PC-3 (cell line): ENCODE data around the gene GOT2. TPM values are rescaled to one million over a fixed set of nuclear protein-coding genes. Genes with fewer than 3 reads are reported as not detected.

ENCODE experiments used
- ATAC-seq: fragments of 200-7000 bp; cut with Tn5 transposase; 2 replicates; pipeline ENCODE4 v1.9.1; 2020; ENCODE audit warnings: mild to moderate bottlenecking, moderate library complexity
- BruUV-seq: library from RNA; stranded (reverse); fragments of 400-500 nt; replicated peaks from 2 replicates; lab custom pipeline; 2021; lab: Mats Ljungman, UMichigan
- CTCF ChIA-PET: fragments of 300-600 bp; sonication (Branson Sonifier 250); formaldehyde crosslinking; loops from one replicate; lab custom pipeline; 2022; ENCODE audit warnings: antibody characterized with exemption; lab: Charles Lee
- POLR2A ChIA-PET: fragments of 300-600 bp; sonication (Branson Sonifier 250); formaldehyde crosslinking; loops from one replicate; lab custom pipeline; 2022; ENCODE audit warnings: antibody characterized with exemption; ENCODE audit not compliant: unreplicated experiment; lab: Charles Lee
- DNase-seq: peaks from one replicate; pipeline ENCODE4 v3.0.0-alpha.2; 2015
- H2AFZ ChIP-seq: fragments of 300-600 bp; sonication (generic); 2 replicates; pipeline ENCODE4 v1.6.0; 2016; ENCODE audit warnings: antibody characterized with exemption, low read length
- H3F3A ChIP-seq: fragments of 300-600 bp; sonication (generic); one replicate; pipeline ENCODE4 v1.6.0; 2017; ENCODE audit warnings: antibody characterized with exemption, low read length, control low read depth, mild to moderate bottlenecking; ENCODE audit not compliant: unreplicated experiment
- H3K27ac ChIP-seq: fragments of 300-600 bp; sonication (generic); 2 replicates; pipeline ENCODE4 v1.5.1; 2016; ENCODE audit warnings: mild to moderate bottlenecking, low read length
- H3K27me3 ChIP-seq: fragments of 300-600 bp; sonication (generic); 2 replicates; pipeline ENCODE4 v1.6.1; 2016; ENCODE audit warnings: low read length, mixed read lengths
- H3K36me3 ChIP-seq: fragments of 300-600 bp; sonication (generic); 2 replicates; pipeline ENCODE4 v1.6.1; 2016; ENCODE audit warnings: low read depth, mixed run types, low read length, mixed read lengths
- H3K4me1 ChIP-seq: fragments of 300-600 bp; sonication (generic); 2 replicates; pipeline ENCODE4 v1.5.1; 2016; ENCODE audit warnings: low read length; ENCODE audit not compliant: insufficient read depth
- H3K4me2 ChIP-seq: fragments of 300-600 bp; sonication (generic); 2 replicates; pipeline ENCODE4 v1.6.0; 2016; ENCODE audit warnings: low read length
- H3K4me3 ChIP-seq: fragments of 300-600 bp; sonication (generic); 2 replicates; pipeline ENCODE4 v1.5.1; 2016; ENCODE audit warnings: mild to moderate bottlenecking, low read length, mixed read lengths
- H3K79me2 ChIP-seq: fragments of 300-600 bp; sonication (generic); 2 replicates; pipeline ENCODE4 v1.6.1; 2017; ENCODE audit warnings: low read length, mixed read lengths
- H3K9ac ChIP-seq: fragments of 300-600 bp; sonication (generic); 2 replicates; pipeline ENCODE4 v1.6.0; 2016; ENCODE audit warnings: mild to moderate bottlenecking, low read length
- H3K9me2 ChIP-seq: fragments of 300-600 bp; sonication (generic); replicated peaks from 2 replicates; pipeline ENCODE4 v1.6.1; 2016; ENCODE audit warnings: mixed run types, low read length, mixed read lengths
- H3K9me3 ChIP-seq: fragments of 300-600 bp; sonication (generic); 2 replicates; pipeline ENCODE4 v1.6.1; 2016; ENCODE audit warnings: low read length, mixed read lengths
- H4K20me1 ChIP-seq: fragments of 300-600 bp; sonication (generic); 2 replicates; pipeline ENCODE4 v1.6.1; 2016; ENCODE audit warnings: low read length, mixed read lengths
- CTCF ChIP-seq: fragments of 300-600 bp; sonication (generic); conservative IDR thresholded peaks from 2 replicates; pipeline ENCODE4 v1.5.1; 2017; ENCODE audit warnings: antibody characterized with exemption, low read depth, mild to moderate bottlenecking, low read length
- EZH2 ChIP-seq: fragments of 300-600 bp; sonication (generic); IDR thresholded peaks from one replicate; pipeline ENCODE4 v1.6.1; 2017; ENCODE audit warnings: antibody characterized with exemption, mild to moderate bottlenecking, low read length; ENCODE audit not compliant: unreplicated experiment
- EZH2phosphoT487 ChIP-seq: fragments of 300-600 bp; sonication (generic); IDR thresholded peaks from 2 replicates; pipeline ENCODE4 v1.6.1; 2018; ENCODE audit warnings: mild to moderate bottlenecking, antibody characterized with exemption, low read length, borderline replicate concordance
- intact Hi-C: fragments of 100-400 bp; cut with micrococcal nuclease; formaldehyde crosslinking; loops from 2 replicates; pipeline ENCODE4 v1.9.0; 2023
- total RNA-seq: library from RNA; depleted of rRNA; stranded (reverse); fragments of >200 nt; gene quantifications from 2 replicates; pipeline ENCODE4 v1.2.3, GENCODE V29; 2014

Gene GOT2
- total RNA-seq, 1 experiment from 2014 or later, result 83.6 TPM

- no peak for TF ChIP-seq EZH2
- TF ChIP-seq CTCF, result no peak
- TF ChIP-seq EZH2phosphoT487, result no peak
- intact Hi-C loops, result no loop called here
- Histone ChIP-seq H3K79me2 (no peaks in the 10 kb centered on the region), H3K4me2 (no peak overlapping the region), H3K36me3 (no peaks in the 10 kb centered on the region), H3K9me2 (no peaks in the 10 kb centered on the region), H3K9me3 (no peaks in the 10 kb centered on the region), H3K27ac (no peak overlapping the region), H3K9ac (no peak overlapping the region), H3F3A (no peaks in the 10 kb centered on the region), H3K4me1 (no peaks in the 10 kb centered on the region), H4K20me1 (no peaks in the 10 kb centered on the region), H3K4me3 (no peak overlapping the region), H3K27me3 (peaks cover 11% of the 10 kb centered on the region), H2AFZ (no peak overlapping the region)
- POLR2A ChIA-PET, result no interaction called here
- ATAC-seq (no peak), DNase-seq (no peak)
- CTCF ChIA-PET, result no interaction called here
- BruUV-seq, result no TSS peak
Observed at GRCh38 chr16:58768145-58768544, 34.0 kb upstream of the GOT2 start.

GRCh38 chr16:58767581-58767980 lies 33.5 kb upstream of the GOT2 start:
- Histone ChIP-seq H4K20me1 (no peaks in the 10 kb centered on the region), H3K4me1 (no peaks in the 10 kb centered on the region), H3K79me2 (no peaks in the 10 kb centered on the region), H3K4me3 (no peak overlapping the region), H3K9me2 (no peaks in the 10 kb centered on the region), H3K4me2 (no peak overlapping the region), H3K27ac (no peak overlapping the region), H2AFZ (no peak overlapping the region), H3K36me3 (no peaks in the 10 kb centered on the region), H3K27me3 (peaks cover 11% of the 10 kb centered on the region), H3F3A (no peaks in the 10 kb centered on the region), H3K9ac (no peak overlapping the region), H3K9me3 (no peaks in the 10 kb centered on the region)
- DNase-seq, result no peak
- TF ChIP-seq CTCF, result no peak
- TF ChIP-seq EZH2, result no peak
- TF ChIP-seq EZH2phosphoT487, result no peak
- no TSS peak for BruUV-seq
- POLR2A ChIA-PET, result no interaction called here
- intact Hi-C loops, result no loop called here
- ATAC-seq, result no peak
- CTCF ChIA-PET, result no interaction called here

GRCh38 chr16:58756650-58757332 lies 22.7 kb upstream of the GOT2 start:
- no TSS peak for BruUV-seq
- no peaks in the 10 kb centered on the region for H3K36me3 ChIP-seq
- no peaks in the 10 kb centered on the region for H4K20me1 ChIP-seq
- no peak overlapping the region for H2AFZ ChIP-seq
- intact Hi-C loops, result loop anchor here (1.0 to 2.0 kb wide), 2 partner anchors 78 to 244 kb away; no protein-coding TSS in a partner anchor
- DNase-seq (no peak), ATAC-seq (no peak)
- H3K9me3 ChIP-seq, result no peaks in the 10 kb centered on the region
- H3K4me2 ChIP-seq, result no peak overlapping the region
- H3K27ac ChIP-seq, result no peak overlapping the region
- no peaks in the 10 kb centered on the region for H3K4me1 ChIP-seq
- H3F3A ChIP-seq, result no peaks in the 10 kb centered on the region
- H3K9ac ChIP-seq, result no peak overlapping the region
- POLR2A ChIA-PET, result no interaction called here
- H3K79me2 ChIP-seq, result no peaks in the 10 kb centered on the region
- CTCF ChIA-PET, result interaction anchor here (0.8 to 1.3 kb wide), 3 partner anchors 73 to 96 kb away, joined by 8 to 17 read pairs (median 11); partner anchors contain the start of gene SLC38A7
- no peaks in the 10 kb centered on the region; the same call in 1 of the 2 replicates for H3K27me3 ChIP-seq
- TF ChIP-seq EZH2, result no peak
- no peaks in the 10 kb centered on the region for H3K9me2 ChIP-seq
- H3K4me3 ChIP-seq, result no peak overlapping the region
